Measurements from ENCODE around the gene SAXO2. TPM values are rescaled to one million over a fixed set of nuclear protein-coding genes. Genes with fewer than 3 reads are reported as not detected.
"Not testable (repeated sequence)": the region's sequence is repeated elsewhere in the genome, so short reads cannot be mapped to it uniquely, and the experiment has no call there.

SAXO2 gene
- polyA plus RNA-seq, 1 donor from 2014 or later: 8.6 TPM

GRCh38 chr15:82237944-82238534 is 24.6 kb upstream of the SAXO2 start:
- H3K36me3 ChIP-seq (ENCODE audit: insufficient read depth, low read length): not testable (repeated sequence)

GRCh38 chr15:82239685-82240391 is 22.8 kb upstream of the SAXO2 start:
- no peaks in the 10 kb centered on the region for H3K36me3 ChIP-seq (ENCODE audit: insufficient read depth, low read length)
- H3K79me2 ChIP-seq (replicated peaks; ENCODE audit: insufficient read depth, low read length): no peaks in the 10 kb centered on the region
- no peak overlapping the region for H2AFZ ChIP-seq (ENCODE audit: low read depth, low read length)
- no peaks in the 10 kb centered on the region for H3K9me3 ChIP-seq (ENCODE audit: low read length)
- no peak overlapping the region for H3K4me3 ChIP-seq (ENCODE audit: low read length)
- H3F3A ChIP-seq (ENCODE audit: insufficient read depth, low read length, poor library complexity, severe bottlenecking): no peaks in the 10 kb centered on the region
- H3K9me2 ChIP-seq (ENCODE audit: insufficient read depth, low read length): no peaks in the 10 kb centered on the region
- TF ChIP-seq POLR2AphosphoS5 (IDR thresholded peaks at IDR 0.05) (no peak), SMC3 (conservative IDR thresholded peaks at IDR 0.05; ENCODE audit: poor library complexity) (no peak), TAF1 (IDR thresholded peaks at IDR 0.05; ENCODE audit: low read depth) (no peak), EP300 (conservative IDR thresholded peaks at IDR 0.05; ENCODE audit: poor library complexity, severe bottlenecking) (no peak), RAD21 (conservative IDR thresholded peaks at IDR 0.05) (no peak), CTCF (IDR thresholded peaks at IDR 0.05; ENCODE audit: poor library complexity, severe bottlenecking) (no peak), MXI1 (conservative IDR thresholded peaks at IDR 0.05; ENCODE audit: poor library complexity, severe bottlenecking) (no peak), EZH2 (IDR thresholded peaks at IDR 0.05; ENCODE audit: borderline replicate concordance, insufficient read depth, low read length, poor library complexity, severe bottlenecking) (no peak), REST (IDR thresholded peaks at IDR 0.05; ENCODE audit: borderline replicate concordance) (no peak)
- no peaks in the 10 kb centered on the region for H4K20me1 ChIP-seq (ENCODE audit: insufficient read depth)
- no peaks in the 10 kb centered on the region for H3K27me3 ChIP-seq (ENCODE audit: insufficient read depth, low read depth, low read length)
- H3K4me2 ChIP-seq (ENCODE audit: low read length): no peak overlapping the region
- H3K9ac ChIP-seq (ENCODE audit: low read length): no peak overlapping the region
- no peak overlapping the region for H3K27ac ChIP-seq (ENCODE audit: low read length)

More at GRCh38 chr15:82237944-82238534, 24.6 kb upstream of the SAXO2 start:
- H2AFZ ChIP-seq (ENCODE audit: low read depth, low read length); H3K4me3 ChIP-seq (ENCODE audit: low read length); H3K9ac ChIP-seq (ENCODE audit: low read length); H3F3A ChIP-seq (ENCODE audit: insufficient read depth, low read length, poor library complexity, severe bottlenecking); H4K20me1 ChIP-seq (ENCODE audit: insufficient read depth); H3K27me3 ChIP-seq (ENCODE audit: insufficient read depth, low read depth, low read length); H3K79me2 ChIP-seq (replicated peaks; ENCODE audit: insufficient read depth, low read length); H3K4me2 ChIP-seq (ENCODE audit: low read length); H3K9me3 ChIP-seq (ENCODE audit: low read length); H3K9me2 ChIP-seq (ENCODE audit: insufficient read depth, low read length); H3K27ac ChIP-seq (ENCODE audit: low read length): not testable (repeated sequence)

- not testable (repeated sequence) for H4K20me1 ChIP-seq (ENCODE audit: insufficient read depth); H3K27ac ChIP-seq (ENCODE audit: low read length); H3K36me3 ChIP-seq (ENCODE audit: insufficient read depth, low read length); H3K79me2 ChIP-seq (replicated peaks; ENCODE audit: insufficient read depth, low read length); H3K9me2 ChIP-seq (ENCODE audit: insufficient read depth, low read length); H3K4me3 ChIP-seq (ENCODE audit: low read length); H3K27me3 ChIP-seq (ENCODE audit: insufficient read depth, low read depth, low read length); H2AFZ ChIP-seq (ENCODE audit: low read depth, low read length); H3K9me3 ChIP-seq (ENCODE audit: low read length); H3K9ac ChIP-seq (ENCODE audit: low read length); H3K4me2 ChIP-seq (ENCODE audit: low read length); H3F3A ChIP-seq (ENCODE audit: insufficient read depth, low read length, poor library complexity, severe bottlenecking)
Measured at GRCh38 chr15:82241836-82242499, 20.6 kb upstream of the SAXO2 start.

GRCh38 chr15:82243644-82244043 is 19.0 kb upstream of the SAXO2 start:
- not testable (repeated sequence) for H3K9me3 ChIP-seq (ENCODE audit: low read length); H3K27ac ChIP-seq (ENCODE audit: low read length); H3F3A ChIP-seq (ENCODE audit: insufficient read depth, low read length, poor library complexity, severe bottlenecking); H3K4me2 ChIP-seq (ENCODE audit: low read length); H4K20me1 ChIP-seq (ENCODE audit: insufficient read depth); H3K9me2 ChIP-seq (ENCODE audit: insufficient read depth, low read length); H3K27me3 ChIP-seq (ENCODE audit: insufficient read depth, low read depth, low read length); H2AFZ ChIP-seq (ENCODE audit: low read depth, low read length); H3K79me2 ChIP-seq (replicated peaks; ENCODE audit: insufficient read depth, low read length); H3K9ac ChIP-seq (ENCODE audit: low read length); H3K36me3 ChIP-seq (ENCODE audit: insufficient read depth, low read length); H3K4me3 ChIP-seq (ENCODE audit: low read length)

Measured in neural cell (in vitro differentiated cells).